ENCODE data around the gene ENDOD1.

The ENDOD1 gene

DNA sequence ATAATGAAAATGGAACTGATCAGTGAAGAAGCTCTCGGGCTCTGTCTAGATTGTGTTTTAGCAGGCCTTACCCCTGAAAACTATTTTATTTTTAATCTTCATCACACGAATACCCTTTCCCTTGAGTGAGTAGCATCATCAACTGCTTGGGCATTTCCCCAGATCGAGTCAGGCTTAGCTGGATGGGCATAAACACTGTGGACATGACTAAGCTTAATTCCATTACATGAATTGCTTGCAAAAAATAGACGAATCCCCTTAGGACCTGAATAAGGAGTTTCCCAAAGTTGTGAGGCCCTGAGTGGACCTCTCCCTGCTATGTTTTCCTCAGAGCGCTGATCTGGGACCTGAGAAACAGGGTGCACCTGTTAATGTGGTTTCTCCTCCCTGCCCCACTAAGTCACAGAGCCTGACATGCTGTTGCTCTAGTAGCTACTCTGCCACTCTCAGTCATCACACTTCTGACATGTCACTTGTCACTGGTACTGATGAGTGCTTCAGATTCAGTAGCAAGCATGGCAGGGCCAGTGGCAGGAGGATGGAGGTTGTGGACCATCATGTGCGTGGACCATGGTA lies 53.5 kb downstream of the ENDOD1 start:
- Histone ChIP-seq H3K4me3 (ENCODE audit: extremely low read depth, insufficient read depth, low read length, poor library complexity, severe bottlenecking) (no peak overlapping the region), H3K36me3 (ENCODE audit: control insufficient read depth, insufficient read depth, low read length) (no peaks in the 10 kb centered on the region), H3K9me3 (ENCODE audit: control insufficient read depth, low read length) (no peaks in the 10 kb centered on the region), H3K27ac (ENCODE audit: low read depth, low read length, severe bottlenecking) (no peak overlapping the region), H3K4me1 (ENCODE audit: control insufficient read depth, insufficient read depth, low read length, poor library complexity, severe bottlenecking) (peaks cover 35% of the 10 kb centered on the region)
- WGBS, 2 experiments (ENCODE audit: insufficient coverage in 2 of 2): 87 to 89% methylated on average over 5 to 6 of the region's 6 CpGs

GRCh38 chr11:95144313-95145235 lies 54.9 kb downstream of the ENDOD1 start:
- no peaks in the 10 kb centered on the region for H3K9me3 ChIP-seq (ENCODE audit: control insufficient read depth, low read length)
- H3K27ac ChIP-seq (ENCODE audit: low read depth, low read length, severe bottlenecking): no peak overlapping the region
- H3K36me3 ChIP-seq (ENCODE audit: control insufficient read depth, insufficient read depth, low read length): no peaks in the 10 kb centered on the region
- no peak overlapping the region for H3K4me3 ChIP-seq (ENCODE audit: extremely low read depth, insufficient read depth, low read length, poor library complexity, severe bottlenecking)
- H3K4me1 ChIP-seq (ENCODE audit: control insufficient read depth, insufficient read depth, low read length, poor library complexity, severe bottlenecking): peaks cover 49% of the 10 kb centered on the region
- WGBS, 2 experiments (ENCODE audit: insufficient coverage in 2 of 2): 82 to 86% methylated on average over 7 of the region's 7 CpGs

DNA sequence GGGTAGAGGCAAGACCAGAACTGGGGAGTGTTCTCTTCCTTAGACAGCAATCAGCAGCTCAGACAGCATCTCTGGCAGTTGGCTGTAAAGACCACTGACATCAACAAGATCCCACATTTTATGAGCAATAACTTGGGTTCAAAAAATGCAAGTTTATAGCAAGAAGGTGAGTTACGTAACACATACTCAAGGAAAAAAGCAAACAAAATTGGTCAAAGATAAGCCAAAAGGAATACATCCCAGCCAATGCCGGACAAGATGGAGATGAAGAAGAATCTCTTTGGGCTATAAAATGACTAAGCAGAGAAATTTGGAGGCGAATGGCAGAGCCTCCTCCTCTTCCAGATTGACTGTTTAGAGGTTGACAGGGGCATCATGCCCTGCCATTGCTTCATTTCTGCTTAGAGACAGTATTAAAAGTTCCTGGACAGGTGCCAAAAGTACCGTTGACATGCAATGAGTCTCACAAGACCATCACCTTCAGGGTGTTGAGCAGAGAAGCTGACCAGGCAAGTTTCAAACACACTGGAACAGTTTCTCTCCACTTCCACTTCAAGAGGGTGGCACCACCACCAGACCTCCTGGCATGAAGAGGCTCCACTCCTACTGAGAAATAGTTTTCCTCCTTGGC lies 55.9 kb downstream of the ENDOD1 start:
- 80 to 92% methylated on average over 2 to 3 of the region's 4 CpGs for WGBS, 2 experiments (ENCODE audit: insufficient coverage in 2 of 2)
- H3K4me1 ChIP-seq (ENCODE audit: control insufficient read depth, insufficient read depth, low read length, poor library complexity, severe bottlenecking): peaks cover 55% of the 10 kb centered on the region
- no peaks in the 10 kb centered on the region for H3K9me3 ChIP-seq (ENCODE audit: control insufficient read depth, low read length)
- H3K4me3 ChIP-seq (ENCODE audit: extremely low read depth, insufficient read depth, low read length, poor library complexity, severe bottlenecking): no peak overlapping the region
- H3K36me3 ChIP-seq (ENCODE audit: control insufficient read depth, insufficient read depth, low read length): no peaks in the 10 kb centered on the region
- H3K27ac ChIP-seq (ENCODE audit: low read depth, low read length, severe bottlenecking): peak overlapping the region; percentile 93

DNA sequence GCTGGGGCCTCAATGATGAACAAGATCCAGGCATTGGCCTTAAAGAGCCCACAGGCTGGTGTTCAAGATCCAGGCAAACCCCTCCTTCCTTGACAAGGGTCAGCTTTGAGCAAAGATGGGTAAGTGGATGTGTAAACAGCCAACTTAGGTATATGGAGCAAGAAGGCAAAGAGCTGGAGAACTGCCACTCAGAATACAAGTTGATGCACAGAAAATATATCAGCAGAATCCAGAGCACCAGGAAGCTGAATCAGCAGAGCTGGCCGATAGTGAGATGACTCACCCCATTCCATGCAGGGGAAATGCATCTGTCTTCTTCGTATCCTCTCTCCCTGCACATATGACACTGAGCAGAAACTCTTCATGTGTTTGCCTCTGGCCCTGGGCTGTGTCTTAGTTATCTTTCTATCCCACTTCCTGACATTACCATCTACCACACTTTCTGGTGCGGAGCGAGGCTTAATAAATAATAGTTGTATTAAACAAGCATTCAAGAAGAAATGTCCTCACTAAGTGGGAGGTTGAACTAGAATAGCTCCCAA lies 57.8 kb downstream of the ENDOD1 start:
- Histone ChIP-seq H3K36me3 (ENCODE audit: control insufficient read depth, insufficient read depth, low read length) (no peaks in the 10 kb centered on the region), H3K27ac (ENCODE audit: low read depth, low read length, severe bottlenecking) (peak overlapping the region; percentile 93), H3K9me3 (ENCODE audit: control insufficient read depth, low read length) (no peaks in the 10 kb centered on the region), H3K4me1 (ENCODE audit: control insufficient read depth, insufficient read depth, low read length, poor library complexity, severe bottlenecking) (peaks cover 58% of the 10 kb centered on the region), H3K4me3 (ENCODE audit: extremely low read depth, insufficient read depth, low read length, poor library complexity, severe bottlenecking) (no peak overlapping the region)
- WGBS, 2 experiments (ENCODE audit: insufficient coverage in 2 of 2): 0 to 6% methylated on average over 1 to 2 of the region's 4 CpGs

DNA sequence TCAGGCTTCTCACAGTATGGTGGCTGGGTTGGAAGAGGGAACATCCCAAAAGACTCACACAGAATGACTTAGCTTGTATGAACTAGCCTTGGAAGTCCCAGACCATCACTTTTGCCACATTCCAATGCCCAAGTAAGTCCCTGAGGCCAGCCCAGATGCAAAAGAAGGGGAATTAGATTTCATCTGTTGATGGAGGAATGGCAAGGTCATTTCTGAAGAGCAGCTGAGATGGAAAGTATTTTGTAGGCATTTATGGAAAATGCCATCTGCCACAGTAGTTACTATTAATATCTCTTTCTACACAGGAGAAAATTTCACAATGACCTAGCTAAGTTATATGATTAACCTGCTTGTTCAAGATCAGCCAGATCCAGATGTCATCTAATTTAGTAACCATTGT lies 58.8 kb downstream of the ENDOD1 start:
- Histone ChIP-seq H3K4me3 (ENCODE audit: extremely low read depth, insufficient read depth, low read length, poor library complexity, severe bottlenecking) (no peak overlapping the region), H3K36me3 (ENCODE audit: control insufficient read depth, insufficient read depth, low read length) (no peaks in the 10 kb centered on the region), H3K4me1 (ENCODE audit: control insufficient read depth, insufficient read depth, low read length, poor library complexity, severe bottlenecking) (peaks cover 58% of the 10 kb centered on the region), H3K9me3 (ENCODE audit: control insufficient read depth, low read length) (no peaks in the 10 kb centered on the region), H3K27ac (ENCODE audit: low read depth, low read length, severe bottlenecking) (peak overlapping the region; percentile 93)

DNA sequence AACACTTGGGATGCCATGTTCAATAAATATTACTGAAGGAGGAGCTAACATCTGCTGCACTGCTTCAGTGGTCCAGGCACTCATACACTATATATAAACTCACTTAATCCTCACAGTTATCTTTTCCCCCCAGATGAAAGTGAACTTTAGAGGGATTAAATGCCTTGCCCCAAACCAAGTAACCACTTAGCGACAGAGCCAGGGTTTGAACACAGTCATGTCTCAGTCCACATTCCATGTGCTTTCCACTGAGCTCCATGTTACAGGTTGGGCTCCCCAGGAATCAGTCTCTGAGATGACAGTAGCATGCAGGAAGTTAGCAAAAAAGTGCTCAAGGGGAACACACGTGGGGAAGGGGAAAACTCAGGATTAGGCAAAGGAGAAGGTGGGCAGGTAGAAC lies 59.3 kb downstream of the ENDOD1 start:
- peaks cover 61% of the 10 kb centered on the region for H3K4me1 ChIP-seq (ENCODE audit: control insufficient read depth, insufficient read depth, low read length, poor library complexity, severe bottlenecking)
- no peaks in the 10 kb centered on the region for H3K9me3 ChIP-seq (ENCODE audit: control insufficient read depth, low read length)
- no peaks in the 10 kb centered on the region for H3K36me3 ChIP-seq (ENCODE audit: control insufficient read depth, insufficient read depth, low read length)
- peak overlapping the region; percentile 96 for H3K27ac ChIP-seq (ENCODE audit: low read depth, low read length, severe bottlenecking)
- WGBS, 2 experiments (ENCODE audit: insufficient coverage in 2 of 2): 60 to 62% methylated on average over 2 of the region's 2 CpGs
- H3K4me3 ChIP-seq (ENCODE audit: extremely low read depth, insufficient read depth, low read length, poor library complexity, severe bottlenecking): no peak overlapping the region

GRCh38 chr11:95149651-95150364 lies 60.2 kb downstream of the ENDOD1 start:
- Histone ChIP-seq H3K36me3 (ENCODE audit: control insufficient read depth, insufficient read depth, low read length) (no peaks in the 10 kb centered on the region), H3K9me3 (ENCODE audit: control insufficient read depth, low read length) (no peaks in the 10 kb centered on the region), H3K4me3 (ENCODE audit: extremely low read depth, insufficient read depth, low read length, poor library complexity, severe bottlenecking) (peak overlapping the region; percentile 55), H3K4me1 (ENCODE audit: control insufficient read depth, insufficient read depth, low read length, poor library complexity, severe bottlenecking) (peaks cover 53% of the 10 kb centered on the region), H3K27ac (ENCODE audit: low read depth, low read length, severe bottlenecking) (peak overlapping the region; percentile 96)
- WGBS, 2 experiments (ENCODE audit: insufficient coverage in 2 of 2): 6 to 7% methylated on average over 12 to 18 of the region's 23 CpGs

DNA sequence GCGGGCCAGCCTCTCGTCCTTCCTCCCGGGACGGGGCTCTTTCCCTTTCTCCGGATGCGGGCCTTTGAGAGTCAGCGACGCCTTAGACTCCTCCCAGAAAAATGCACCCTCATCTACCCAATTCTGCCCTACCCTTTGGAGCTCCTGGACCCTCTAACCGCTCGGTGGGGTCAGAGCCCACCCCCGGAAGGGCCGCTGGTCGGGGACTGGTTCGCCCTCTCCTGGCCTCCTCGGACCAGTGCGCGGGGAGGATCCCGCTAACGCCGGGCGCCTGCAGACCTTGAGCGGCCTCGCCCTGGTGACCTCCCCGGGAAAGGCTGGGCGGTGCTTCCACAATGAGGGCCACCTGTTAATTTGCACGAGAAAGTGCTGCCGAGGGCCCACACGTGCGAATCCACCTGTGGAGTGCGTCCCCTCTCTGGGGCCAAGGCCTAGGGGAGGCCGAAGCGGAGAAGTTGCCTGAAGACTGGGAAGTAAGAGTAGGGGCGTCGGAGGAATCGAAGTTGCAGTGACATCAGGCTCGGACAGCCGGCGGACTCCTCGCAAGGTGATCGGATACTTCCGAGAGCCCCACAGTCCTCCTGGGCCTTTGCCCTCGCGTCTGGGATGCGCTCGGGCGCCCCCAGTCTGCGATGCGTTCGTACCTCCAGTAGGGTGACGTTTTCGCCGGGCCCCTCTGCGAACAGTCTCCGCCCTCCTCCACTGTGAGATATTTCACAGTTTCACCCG lies 61.5 kb downstream of the ENDOD1 start:
- peak overlapping the region; percentile 55 for H3K4me3 ChIP-seq (ENCODE audit: extremely low read depth, insufficient read depth, low read length, poor library complexity, severe bottlenecking)
- H3K4me1 ChIP-seq (ENCODE audit: control insufficient read depth, insufficient read depth, low read length, poor library complexity, severe bottlenecking): peaks cover 48% of the 10 kb centered on the region
- WGBS, 2 experiments (ENCODE audit: insufficient coverage in 2 of 2): 1% methylated on average over 50 to 55 of the region's 55 CpGs
- H3K36me3 ChIP-seq (ENCODE audit: control insufficient read depth, insufficient read depth, low read length): no peaks in the 10 kb centered on the region
- H3K27ac ChIP-seq (ENCODE audit: low read depth, low read length, severe bottlenecking): peak overlapping the region; percentile 96
- H3K9me3 ChIP-seq (ENCODE audit: control insufficient read depth, low read length): no peaks in the 10 kb centered on the region

GRCh38 chr11:95152876-95153856 lies 63.5 kb downstream of the ENDOD1 start:
- H3K27ac ChIP-seq (ENCODE audit: low read depth, low read length, severe bottlenecking): no peak overlapping the region
- H3K9me3 ChIP-seq (ENCODE audit: control insufficient read depth, low read length): no peaks in the 10 kb centered on the region
- no peak overlapping the region for H3K4me3 ChIP-seq (ENCODE audit: extremely low read depth, insufficient read depth, low read length, poor library complexity, severe bottlenecking)
- H3K36me3 ChIP-seq (ENCODE audit: control insufficient read depth, insufficient read depth, low read length): no peaks in the 10 kb centered on the region
- H3K4me1 ChIP-seq (ENCODE audit: control insufficient read depth, insufficient read depth, low read length, poor library complexity, severe bottlenecking): peaks cover 29% of the 10 kb centered on the region
- WGBS, 2 experiments (ENCODE audit: insufficient coverage in 2 of 2): 85 to 89% methylated on average over 6 of the region's 10 CpGs

All from mesodermal cell (in vitro differentiated cells).